HepG2 (cell line): ENCODE measurements around the gene ISG20L2. TPM values are rescaled to one million over a fixed set of nuclear protein-coding genes. Genes with fewer than 3 reads are reported as not detected.

Experiments
- FOXA1 ChIP-seq, 2 experiments: fragments of 450-650 bp in 1 of 2; sonication (generic) in 1 of 2; formaldehyde crosslinking in 1 of 2; IDR thresholded peaks; 2 replicates each; pipeline versions ENCODE4 v1.4.0 to v1.6.1; 2016 to 2020; ENCODE audit warnings: missing genetic modification reagents in 1 of 2
- SCMH1 ChIP-seq: sonication (generic); formaldehyde crosslinking; IDR thresholded peaks from 2 replicates; pipeline ENCODE4 v1.9.0; 2021; ENCODE audit warnings: missing genetic modification reagents, mild to moderate bottlenecking, borderline replicate concordance
- polyA plus RNA-seq, 8 experiments: library from polyadenylated mRNA; depleted of rRNA in 3 of 8; stranded (reverse) in 7 of 8; unstranded in 1 of 8; fragments of >200 nt; fragmentation: Illumina TruSeq in 4 of 8; extraction: Trizol in 4 of 8; gene quantifications; 2 replicates each; pipeline versions ENCODE4 v1.2.1 to v1.2.3, GENCODE V29; 2011 to 2016; ENCODE audit warnings: low read depth in 4 of 8, missing spikeins in 1 of 8, mixed read lengths in 1 of 8; ENCODE audit not compliant: insufficient read depth in 1 of 8
- total RNA-seq, 5 experiments: library from RNA; depleted of rRNA; stranded (reverse); fragments of >200 nt; fragmentation: Illumina TruSeq; extraction: Trizol; gene quantifications; 2 replicates each; pipeline ENCODE4 v1.2.3, GENCODE V29; 2016; ENCODE audit warnings: low read depth in 1 of 5
- TF ChIP-seq, protein P1 (sequence below): sonication (generic); formaldehyde crosslinking; conservative IDR thresholded peaks from 2 replicates; pipeline ENCODE4 v1.4.0; 2020; ENCODE audit warnings: mild to moderate bottlenecking, missing genetic modification reagents, moderate library complexity
- TF ChIP-seq, protein P2 (sequence below): sonication (generic); formaldehyde crosslinking; IDR thresholded peaks from 2 replicates; pipeline ENCODE4 v1.5.1; 2020; ENCODE audit warnings: missing genetic modification reagents, mild to moderate bottlenecking, borderline replicate concordance
- TF ChIP-seq, protein P3 (sequence below): sonication (generic); formaldehyde crosslinking; conservative IDR thresholded peaks from 2 replicates; pipeline ENCODE4 v1.4.0; 2020; ENCODE audit warnings: missing genetic modification reagents
- TF ChIP-seq, protein P4 (sequence below): sonication (generic); formaldehyde crosslinking; IDR thresholded peaks from 2 replicates; pipeline ENCODE4 v1.5.1; 2020; ENCODE audit warnings: mild to moderate bottlenecking, missing genetic modification reagents, moderate library complexity
- TF ChIP-seq, protein P5 (sequence below): sonication (generic); formaldehyde crosslinking; IDR thresholded peaks from 2 replicates; pipeline ENCODE4 v1.4.0; 2020; ENCODE audit warnings: mild to moderate bottlenecking, missing genetic modification reagents, borderline replicate concordance

The ISG20L2 gene
- total and polyA plus RNA-seq, 2 of the 13 experiments (the other 11 are each of a cell fraction or from before 2014, with no cell fraction given): 19.8 to 21.3 TPM

DNA sequence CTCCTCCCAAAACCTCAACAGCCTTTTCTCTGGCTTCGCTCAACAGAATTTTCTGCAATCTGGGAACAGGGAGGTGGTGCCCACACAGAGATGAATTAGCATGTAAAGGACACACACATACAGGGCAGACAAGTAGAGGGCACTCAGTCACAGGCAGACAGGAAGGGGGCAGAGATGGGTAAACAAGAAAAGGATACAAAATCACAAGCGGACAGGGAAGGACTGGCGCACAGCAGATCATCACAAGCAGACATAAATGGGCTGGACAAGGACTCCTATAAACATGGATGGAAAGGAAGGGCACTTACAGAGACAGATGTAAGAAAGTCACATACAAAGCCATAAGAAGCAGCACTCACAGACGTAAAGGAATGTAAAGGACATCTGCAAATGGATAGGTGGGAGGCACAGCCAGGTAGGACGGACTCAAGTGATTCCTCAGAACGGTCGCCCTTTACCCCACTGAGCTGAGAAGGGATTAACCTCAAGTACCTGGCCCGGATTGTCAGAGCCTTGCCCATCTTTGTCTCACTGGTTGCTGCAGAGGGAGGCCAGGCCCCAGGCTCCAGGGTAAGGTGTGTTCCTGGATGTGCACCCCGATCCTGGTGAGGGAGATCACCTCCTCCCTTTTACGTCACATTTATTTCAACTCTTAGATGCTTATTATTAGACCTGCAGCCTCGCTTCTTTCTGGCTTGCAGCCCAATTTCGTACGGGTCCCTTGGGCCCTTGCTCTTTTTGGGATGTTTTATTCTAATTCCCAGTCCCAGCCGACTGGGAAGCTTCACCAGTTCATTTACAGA lies 37.9 kb upstream of the ISG20L2 start (continued):
- TF ChIP-seq, protein P1, sequence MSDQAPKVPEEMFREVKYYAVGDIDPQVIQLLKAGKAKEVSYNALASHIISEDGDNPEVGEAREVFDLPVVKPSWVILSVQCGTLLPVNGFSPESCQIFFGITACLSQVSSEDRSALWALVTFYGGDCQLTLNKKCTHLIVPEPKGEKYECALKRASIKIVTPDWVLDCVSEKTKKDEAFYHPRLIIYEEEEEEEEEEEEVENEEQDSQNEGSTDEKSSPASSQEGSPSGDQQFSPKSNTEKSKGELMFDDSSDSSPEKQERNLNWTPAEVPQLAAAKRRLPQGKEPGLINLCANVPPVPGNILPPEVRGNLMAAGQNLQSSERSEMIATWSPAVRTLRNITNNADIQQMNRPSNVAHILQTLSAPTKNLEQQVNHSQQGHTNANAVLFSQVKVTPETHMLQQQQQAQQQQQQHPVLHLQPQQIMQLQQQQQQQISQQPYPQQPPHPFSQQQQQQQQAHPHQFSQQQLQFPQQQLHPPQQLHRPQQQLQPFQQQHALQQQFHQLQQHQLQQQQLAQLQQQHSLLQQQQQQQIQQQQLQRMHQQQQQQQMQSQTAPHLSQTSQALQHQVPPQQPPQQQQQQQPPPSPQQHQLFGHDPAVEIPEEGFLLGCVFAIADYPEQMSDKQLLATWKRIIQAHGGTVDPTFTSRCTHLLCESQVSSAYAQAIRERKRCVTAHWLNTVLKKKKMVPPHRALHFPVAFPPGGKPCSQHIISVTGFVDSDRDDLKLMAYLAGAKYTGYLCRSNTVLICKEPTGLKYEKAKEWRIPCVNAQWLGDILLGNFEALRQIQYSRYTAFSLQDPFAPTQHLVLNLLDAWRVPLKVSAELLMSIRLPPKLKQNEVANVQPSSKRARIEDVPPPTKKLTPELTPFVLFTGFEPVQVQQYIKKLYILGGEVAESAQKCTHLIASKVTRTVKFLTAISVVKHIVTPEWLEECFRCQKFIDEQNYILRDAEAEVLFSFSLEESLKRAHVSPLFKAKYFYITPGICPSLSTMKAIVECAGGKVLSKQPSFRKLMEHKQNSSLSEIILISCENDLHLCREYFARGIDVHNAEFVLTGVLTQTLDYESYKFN (CRISPR knock-in tag): no peak
- TF ChIP-seq, protein P2, sequence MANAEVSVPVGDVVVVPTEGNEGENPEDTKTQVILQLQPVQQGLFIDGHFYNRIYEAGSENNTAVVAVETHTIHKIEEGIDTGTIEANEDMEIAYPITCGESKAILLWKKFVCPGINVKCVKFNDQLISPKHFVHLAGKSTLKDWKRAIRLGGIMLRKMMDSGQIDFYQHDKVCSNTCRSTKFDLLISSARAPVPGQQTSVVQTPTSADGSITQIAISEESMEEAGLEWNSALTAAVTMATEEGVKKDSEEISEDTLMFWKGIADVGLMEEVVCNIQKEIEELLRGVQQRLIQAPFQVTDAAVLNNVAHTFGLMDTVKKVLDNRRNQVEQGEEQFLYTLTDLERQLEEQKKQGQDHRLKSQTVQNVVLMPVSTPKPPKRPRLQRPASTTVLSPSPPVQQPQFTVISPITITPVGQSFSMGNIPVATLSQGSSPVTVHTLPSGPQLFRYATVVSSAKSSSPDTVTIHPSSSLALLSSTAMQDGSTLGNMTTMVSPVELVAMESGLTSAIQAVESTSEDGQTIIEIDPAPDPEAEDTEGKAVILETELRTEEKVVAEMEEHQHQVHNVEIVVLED (CRISPR knock-in tag): no peak
- TF ChIP-seq SCMH1 (CRISPR knock-in tag) (no peak), FOXA1 (IDR thresholded peaks at IDR 0.05) (no peak), FOXA1 (CRISPR knock-in tag; IDR thresholded peaks at IDR 0.05) (peak; percentile 73)
- TF ChIP-seq, protein P3, sequence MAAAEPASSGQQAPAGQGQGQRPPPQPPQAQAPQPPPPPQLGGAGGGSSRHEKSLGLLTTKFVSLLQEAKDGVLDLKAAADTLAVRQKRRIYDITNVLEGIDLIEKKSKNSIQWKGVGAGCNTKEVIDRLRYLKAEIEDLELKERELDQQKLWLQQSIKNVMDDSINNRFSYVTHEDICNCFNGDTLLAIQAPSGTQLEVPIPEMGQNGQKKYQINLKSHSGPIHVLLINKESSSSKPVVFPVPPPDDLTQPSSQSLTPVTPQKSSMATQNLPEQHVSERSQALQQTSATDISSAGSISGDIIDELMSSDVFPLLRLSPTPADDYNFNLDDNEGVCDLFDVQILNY (CRISPR knock-in tag): no peak
- TF ChIP-seq, protein P4, sequence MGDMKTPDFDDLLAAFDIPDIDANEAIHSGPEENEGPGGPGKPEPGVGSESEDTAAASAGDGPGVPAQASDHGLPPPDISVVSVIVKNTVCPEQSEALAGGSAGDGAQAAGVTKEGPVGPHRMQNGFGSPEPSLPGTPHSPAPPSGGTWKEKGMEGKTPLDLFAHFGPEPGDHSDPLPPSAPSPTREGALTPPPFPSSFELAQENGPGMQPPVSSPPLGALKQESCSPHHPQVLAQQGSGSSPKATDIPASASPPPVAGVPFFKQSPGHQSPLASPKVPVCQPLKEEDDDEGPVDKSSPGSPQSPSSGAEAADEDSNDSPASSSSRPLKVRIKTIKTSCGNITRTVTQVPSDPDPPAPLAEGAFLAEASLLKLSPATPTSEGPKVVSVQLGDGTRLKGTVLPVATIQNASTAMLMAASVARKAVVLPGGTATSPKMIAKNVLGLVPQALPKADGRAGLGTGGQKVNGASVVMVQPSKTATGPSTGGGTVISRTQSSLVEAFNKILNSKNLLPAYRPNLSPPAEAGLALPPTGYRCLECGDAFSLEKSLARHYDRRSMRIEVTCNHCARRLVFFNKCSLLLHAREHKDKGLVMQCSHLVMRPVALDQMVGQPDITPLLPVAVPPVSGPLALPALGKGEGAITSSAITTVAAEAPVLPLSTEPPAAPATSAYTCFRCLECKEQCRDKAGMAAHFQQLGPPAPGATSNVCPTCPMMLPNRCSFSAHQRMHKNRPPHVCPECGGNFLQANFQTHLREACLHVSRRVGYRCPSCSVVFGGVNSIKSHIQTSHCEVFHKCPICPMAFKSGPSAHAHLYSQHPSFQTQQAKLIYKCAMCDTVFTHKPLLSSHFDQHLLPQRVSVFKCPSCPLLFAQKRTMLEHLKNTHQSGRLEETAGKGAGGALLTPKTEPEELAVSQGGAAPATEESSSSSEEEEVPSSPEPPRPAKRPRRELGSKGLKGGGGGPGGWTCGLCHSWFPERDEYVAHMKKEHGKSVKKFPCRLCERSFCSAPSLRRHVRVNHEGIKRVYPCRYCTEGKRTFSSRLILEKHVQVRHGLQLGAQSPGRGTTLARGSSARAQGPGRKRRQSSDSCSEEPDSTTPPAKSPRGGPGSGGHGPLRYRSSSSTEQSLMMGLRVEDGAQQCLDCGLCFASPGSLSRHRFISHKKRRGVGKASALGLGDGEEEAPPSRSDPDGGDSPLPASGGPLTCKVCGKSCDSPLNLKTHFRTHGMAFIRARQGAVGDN (CRISPR knock-in tag): no peak
- TF ChIP-seq, protein P5, sequence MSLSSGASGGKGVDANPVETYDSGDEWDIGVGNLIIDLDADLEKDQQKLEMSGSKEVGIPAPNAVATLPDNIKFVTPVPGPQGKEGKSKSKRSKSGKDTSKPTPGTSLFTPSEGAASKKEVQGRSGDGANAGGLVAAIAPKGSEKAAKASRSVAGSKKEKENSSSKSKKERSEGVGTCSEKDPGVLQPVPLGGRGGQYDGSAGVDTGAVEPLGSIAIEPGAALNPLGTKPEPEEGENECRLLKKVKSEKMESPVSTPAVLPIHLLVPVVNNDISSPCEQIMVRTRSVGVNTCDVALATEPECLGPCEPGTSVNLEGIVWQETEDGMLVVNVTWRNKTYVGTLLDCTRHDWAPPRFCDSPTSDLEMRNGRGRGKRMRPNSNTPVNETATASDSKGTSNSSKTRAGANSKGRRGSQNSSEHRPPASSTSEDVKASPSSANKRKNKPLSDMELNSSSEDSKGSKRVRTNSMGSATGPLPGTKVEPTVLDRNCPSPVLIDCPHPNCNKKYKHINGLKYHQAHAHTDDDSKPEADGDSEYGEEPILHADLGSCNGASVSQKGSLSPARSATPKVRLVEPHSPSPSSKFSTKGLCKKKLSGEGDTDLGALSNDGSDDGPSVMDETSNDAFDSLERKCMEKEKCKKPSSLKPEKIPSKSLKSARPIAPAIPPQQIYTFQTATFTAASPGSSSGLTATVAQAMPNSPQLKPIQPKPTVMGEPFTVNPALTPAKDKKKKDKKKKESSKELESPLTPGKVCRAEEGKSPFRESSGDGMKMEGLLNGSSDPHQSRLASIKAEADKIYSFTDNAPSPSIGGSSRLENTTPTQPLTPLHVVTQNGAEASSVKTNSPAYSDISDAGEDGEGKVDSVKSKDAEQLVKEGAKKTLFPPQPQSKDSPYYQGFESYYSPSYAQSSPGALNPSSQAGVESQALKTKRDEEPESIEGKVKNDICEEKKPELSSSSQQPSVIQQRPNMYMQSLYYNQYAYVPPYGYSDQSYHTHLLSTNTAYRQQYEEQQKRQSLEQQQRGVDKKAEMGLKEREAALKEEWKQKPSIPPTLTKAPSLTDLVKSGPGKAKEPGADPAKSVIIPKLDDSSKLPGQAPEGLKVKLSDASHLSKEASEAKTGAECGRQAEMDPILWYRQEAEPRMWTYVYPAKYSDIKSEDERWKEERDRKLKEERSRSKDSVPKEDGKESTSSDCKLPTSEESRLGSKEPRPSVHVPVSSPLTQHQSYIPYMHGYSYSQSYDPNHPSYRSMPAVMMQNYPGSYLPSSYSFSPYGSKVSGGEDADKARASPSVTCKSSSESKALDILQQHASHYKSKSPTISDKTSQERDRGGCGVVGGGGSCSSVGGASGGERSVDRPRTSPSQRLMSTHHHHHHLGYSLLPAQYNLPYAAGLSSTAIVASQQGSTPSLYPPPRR (CRISPR knock-in tag): no peak
